G401.6 (cell line): ENCODE results near the gene S100B.

Experiments
- FAIRE-seq: peaks from 2 replicates; lab custom pipeline; 2012; peaks lifted over from hg19 to GRCh38; lab: Jason Lieb, UNC

The S100B gene

GRCh38 chr21:46627726-46628125, 22.8 kb upstream of the S100B start:
- FAIRE-seq, result no peak

- FAIRE-seq, result no peak
Measured at GRCh38 chr21:46626975-46627501, 22.2 kb upstream of the S100B start.

GRCh38 chr21:46626536-46626935, 21.7 kb upstream of the S100B start:
- FAIRE-seq, result no peak

- FAIRE-seq, result no peak
Measured at GRCh38 chr21:46625759-46626158, 20.9 kb upstream of the S100B start.

GRCh38 chr21:46624050-46624449, 19.2 kb upstream of the S100B start:
- no peak for FAIRE-seq

- no peak for FAIRE-seq
Measured at GRCh38 chr21:46622226-46622625, 17.3 kb upstream of the S100B start.

GRCh38 chr21:46621457-46622182, 16.7 kb upstream of the S100B start:
- no peak for FAIRE-seq

- FAIRE-seq, result no peak
Measured at GRCh38 chr21:46620846-46621245, 16.0 kb upstream of the S100B start.

- FAIRE-seq, result no peak
Measured at GRCh38 chr21:46619846-46620245, 15.0 kb upstream of the S100B start.

GRCh38 chr21:46618738-46619379, 14.0 kb upstream of the S100B start:
- FAIRE-seq, result no peak

GRCh38 chr21:46617267-46618051, 12.6 kb upstream of the S100B start:
- no peak for FAIRE-seq

- no peak for FAIRE-seq
Measured at GRCh38 chr21:46616656-46617055, 11.8 kb upstream of the S100B start.

GRCh38 chr21:46616050-46616449, 11.2 kb upstream of the S100B start:
- FAIRE-seq, result no peak

GRCh38 chr21:46613391-46613790, 8.5 kb upstream of the S100B start:
- FAIRE-seq, result no peak

- FAIRE-seq, result no peak
Measured at GRCh38 chr21:46610018-46610701, 5.3 kb upstream of the S100B start.

GRCh38 chr21:46608672-46609111, 3.8 kb upstream of the S100B start:
- FAIRE-seq, result no peak

- no peak for FAIRE-seq
Measured at GRCh38 chr21:46607636-46608035, 2.8 kb upstream of the S100B start.

- FAIRE-seq, result no peak
Measured at GRCh38 chr21:46606427-46606813, 1.5 kb upstream of the S100B start.

GRCh38 chr21:46605767-46606426, 1.0 kb upstream of the S100B start:
- FAIRE-seq, result no peak

- FAIRE-seq, result no peak
Measured at GRCh38 chr21:46604329-46604974, 430 bp downstream of the S100B start.

GRCh38 chr21:46603228-46603627, 1.7 kb downstream of the S100B start:
- FAIRE-seq, result no peak
